ENCODE measurements around the gene CBS.
"Not testable (repeated sequence)": the region's sequence is repeated elsewhere in the genome, so short reads cannot be mapped to it uniquely, and the experiment has no call there.

- not testable (repeated sequence) for TF ChIP-seq CTCF, POLR2A (IDR thresholded peaks at IDR 0.05)
Measured at GRCh38 chr21:43075170-43076022, at the start of gene CBS.

Data from gastroesophageal sphincter (tissue), 3 donors.